ENCODE results near the gene MACROH2A2.

Gene MACROH2A2

DNA sequence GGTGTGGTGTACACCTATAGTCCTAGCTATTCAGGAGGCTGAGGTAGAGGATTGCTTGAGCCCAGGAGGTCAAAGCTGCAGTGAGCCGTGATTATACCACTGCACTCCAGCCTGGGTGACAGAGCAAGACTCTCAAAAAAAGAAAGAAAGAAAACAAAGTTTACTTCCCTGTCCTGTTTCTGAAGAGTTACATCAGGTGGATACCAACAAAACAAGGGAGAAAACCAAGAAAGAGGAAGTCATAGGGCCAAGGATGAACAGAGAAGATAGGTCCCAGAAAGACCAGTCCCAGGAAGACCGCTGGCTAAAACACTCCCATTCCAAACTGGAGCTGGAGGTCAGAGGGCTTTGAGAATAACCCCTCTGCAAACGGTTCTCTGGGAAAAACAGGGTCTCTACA lies 13.5 kb downstream of the MACROH2A2 start:
- FAIRE-seq (no peak), DNase-seq (ENCODE audit: insufficient read length, low spot score) (no peak)
- TF ChIP-seq CTCF (IDR thresholded peaks at IDR 0.05; ENCODE audit: insufficient read depth, missing control alignments), result no peak

- FAIRE-seq, result no peak
- DNase-seq (ENCODE audit: insufficient read length, low spot score), result no peak
- TF ChIP-seq CTCF (IDR thresholded peaks at IDR 0.05; ENCODE audit: insufficient read depth, missing control alignments), result no peak
Measured at GRCh38 chr10:70067586-70067985, 14.9 kb downstream of the MACROH2A2 start.

DNA sequence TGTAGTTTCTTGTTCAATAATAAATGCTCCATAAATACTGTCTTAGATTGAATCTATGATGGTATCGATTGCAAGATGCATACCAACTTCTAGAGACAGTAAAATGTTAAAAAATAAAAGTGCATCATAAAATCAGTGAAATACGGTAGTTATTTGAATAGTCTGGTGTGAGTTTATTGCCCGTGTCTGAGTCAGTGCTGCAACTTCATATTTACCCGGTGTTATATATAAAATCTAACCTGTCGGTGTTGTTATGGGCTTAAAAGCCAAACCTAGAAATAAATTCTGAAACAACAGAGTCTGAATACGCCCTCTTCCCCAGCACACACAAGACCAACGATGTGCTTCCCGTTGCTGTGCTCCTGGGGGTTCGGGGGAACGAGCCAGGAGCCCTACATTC lies 16.3 kb downstream of the MACROH2A2 start:
- no peak for DNase-seq (ENCODE audit: insufficient read length, low spot score)
- FAIRE-seq, result no peak
- no peak for TF ChIP-seq CTCF (IDR thresholded peaks at IDR 0.05; ENCODE audit: insufficient read depth, missing control alignments)

GRCh38 chr10:70069346-70069745 lies 16.7 kb downstream of the MACROH2A2 start:
- DNase-seq (ENCODE audit: insufficient read length, low spot score), result no peak
- TF ChIP-seq CTCF (IDR thresholded peaks at IDR 0.05; ENCODE audit: insufficient read depth, missing control alignments), result no peak
- FAIRE-seq, result no peak

DNA sequence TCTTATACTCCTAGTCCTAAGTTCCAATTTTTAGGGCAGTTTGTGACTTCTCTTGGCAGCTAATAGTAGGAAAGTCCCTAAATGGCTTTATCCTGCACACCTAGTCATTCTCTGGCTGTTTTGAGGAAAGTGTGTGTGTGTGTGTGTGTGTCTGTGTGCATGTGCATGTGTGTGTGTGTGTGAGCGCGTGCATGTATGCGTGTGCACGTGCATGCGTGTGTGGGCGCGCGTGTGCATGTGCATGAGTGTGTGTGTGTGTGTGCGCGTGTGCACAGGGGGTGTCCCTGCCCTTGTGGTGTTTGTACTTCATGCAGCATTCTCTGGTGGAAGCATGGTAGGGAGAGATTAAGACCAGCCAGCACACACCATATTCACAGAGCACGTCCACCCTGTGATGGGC lies 18.2 kb downstream of the MACROH2A2 start:
- TF ChIP-seq CTCF (IDR thresholded peaks at IDR 0.05; ENCODE audit: insufficient read depth, missing control alignments), result no peak
- DNase-seq (ENCODE audit: insufficient read length, low spot score) (no peak), FAIRE-seq (no peak)

GRCh38 chr10:70074165-70074564 lies 21.5 kb downstream of the MACROH2A2 start:
- DNase-seq (ENCODE audit: insufficient read length, low spot score) (no peak), FAIRE-seq (no peak)
- no peak for TF ChIP-seq CTCF (IDR thresholded peaks at IDR 0.05; ENCODE audit: insufficient read depth, missing control alignments)

DNA sequence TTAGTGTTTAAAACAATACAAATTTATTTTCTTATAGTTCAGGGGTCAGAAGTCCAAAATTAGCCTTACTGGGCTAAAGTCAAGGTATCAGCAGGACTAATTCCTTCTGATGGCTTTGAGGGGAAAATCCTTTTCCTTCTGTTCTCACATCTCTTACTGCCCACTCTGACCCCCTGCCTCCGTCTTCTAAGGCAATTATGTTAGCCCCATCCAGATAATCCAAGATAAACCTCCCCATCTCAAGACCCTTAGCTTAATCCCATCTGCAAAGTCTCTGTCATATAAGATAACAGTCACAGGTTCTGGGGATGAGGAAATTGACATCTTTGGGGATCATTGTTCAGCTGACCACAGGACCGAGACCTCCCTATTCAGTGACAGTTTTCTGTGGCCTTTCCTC lies 22.3 kb downstream of the MACROH2A2 start:
- DNase-seq (ENCODE audit: insufficient read length, low spot score), result no peak
- no peak for FAIRE-seq
- TF ChIP-seq CTCF (IDR thresholded peaks at IDR 0.05; ENCODE audit: insufficient read depth, missing control alignments), result no peak

All from D721Med (cell line).